Muscle layer of colon (tissue), 2 donors: ENCODE measurements around the gene MAOB.
"Not testable (repeated sequence)": the region's sequence is repeated elsewhere in the genome, so short reads cannot be mapped to it uniquely, and the experiment has no call there.

Experiments
- H3K27ac ChIP-seq: one replicate; pipeline ENCODE4 v1.7.0; 2013; ENCODE audit warnings: low read depth, mild to moderate bottlenecking, low read length, moderate library complexity
- H3K27me3 ChIP-seq, 2 donors: one replicate each; pipeline ENCODE4 v1.7.0; 2013; ENCODE audit warnings: low read length in 2 of 2, mild to moderate bottlenecking in 2 of 2; ENCODE audit not compliant: insufficient read depth in 2 of 2, control insufficient read depth in 1 of 2
- H3K36me3 ChIP-seq: one replicate; pipeline ENCODE4 v1.7.0; 2013; ENCODE audit warnings: mild to moderate bottlenecking, low read length; ENCODE audit not compliant: insufficient read depth
- H3K4me1 ChIP-seq: one replicate; pipeline ENCODE4 v1.7.0; 2013; ENCODE audit warnings: mild to moderate bottlenecking, low read length; ENCODE audit not compliant: insufficient read depth
- H3K4me3 ChIP-seq, 2 donors: one replicate each; pipeline ENCODE4 v1.7.0; 2013; ENCODE audit warnings: low read length in 2 of 2, low read depth in 1 of 2, mild to moderate bottlenecking in 1 of 2, moderate library complexity in 1 of 2
- H3K9ac ChIP-seq: one replicate; pipeline ENCODE4 v1.7.0; 2013; ENCODE audit warnings: low read length
- H3K9me3 ChIP-seq: one replicate; pipeline ENCODE4 v1.7.0; 2013; ENCODE audit warnings: mild to moderate bottlenecking, low read length
- donor health status: abdominal sarcoma.
- donor health status: Adenocarcinoma of cecum.

The MAOB gene

GRCh38 chrX:43728002-43728401, 154.2 kb downstream of the MAOB start:
- Histone ChIP-seq H3K27me3 (no peaks in the 10 kb centered on the region), H3K4me3 (no peak overlapping the region), H3K9ac (no peak overlapping the region), H3K27ac (no peak overlapping the region), H3K4me1 (no peaks in the 10 kb centered on the region), H3K9me3 (no peaks in the 10 kb centered on the region), H3K36me3 (no peaks in the 10 kb centered on the region)

GRCh38 chrX:43727254-43727653, 155.0 kb downstream of the MAOB start:
- H3K27me3 ChIP-seq, H3K4me3 ChIP-seq, H3K27ac ChIP-seq, H3K36me3 ChIP-seq, H3K9ac ChIP-seq, H3K4me1 ChIP-seq, H3K9me3 ChIP-seq: not testable (repeated sequence)

GRCh38 chrX:43725227-43725626, 157.0 kb downstream of the MAOB start:
- not testable (repeated sequence) for H3K27me3 ChIP-seq, H3K36me3 ChIP-seq, H3K9me3 ChIP-seq, H3K9ac ChIP-seq, H3K4me3 ChIP-seq, H3K27ac ChIP-seq, H3K4me1 ChIP-seq

- Histone ChIP-seq H3K36me3 (peaks cover 7% of the 10 kb centered on the region), H3K27ac (no peak overlapping the region), H3K4me3 (no peak overlapping the region), H3K27me3 (no peaks in the 10 kb centered on the region), H3K9me3 (no peaks in the 10 kb centered on the region), H3K4me1 (no peaks in the 10 kb centered on the region), H3K9ac (no peak overlapping the region)
Measured at GRCh38 chrX:43720961-43721360, 161.3 kb downstream of the MAOB start.

- H3K9me3 ChIP-seq, result no peaks in the 10 kb centered on the region
- H3K27me3 ChIP-seq, result no peaks in the 10 kb centered on the region
- H3K27ac ChIP-seq, result no peak overlapping the region
- H3K4me1 ChIP-seq, result no peaks in the 10 kb centered on the region
- no peak overlapping the region for H3K9ac ChIP-seq
- H3K36me3 ChIP-seq, result peaks cover 7% of the 10 kb centered on the region
- H3K4me3 ChIP-seq, result no peak overlapping the region
Measured at GRCh38 chrX:43720082-43720481, 162.2 kb downstream of the MAOB start.

- Histone ChIP-seq H3K27me3 (no peaks in the 10 kb centered on the region), H3K9me3 (no peaks in the 10 kb centered on the region), H3K9ac (no peak overlapping the region), H3K4me1 (no peaks in the 10 kb centered on the region), H3K36me3 (peaks cover 7% of the 10 kb centered on the region), H3K27ac (no peak overlapping the region), H3K4me3 (no peak overlapping the region)
Measured at GRCh38 chrX:43718956-43719355, 163.3 kb downstream of the MAOB start.

GRCh38 chrX:43718546-43718945, 163.7 kb downstream of the MAOB start:
- Histone ChIP-seq H3K4me1 (no peaks in the 10 kb centered on the region), H3K27me3 (no peaks in the 10 kb centered on the region)

GRCh38 chrX:43718081-43718480, 164.2 kb downstream of the MAOB start:
- Histone ChIP-seq H3K4me1 (no peaks in the 10 kb centered on the region), H3K9ac (no peak overlapping the region), H3K27ac (no peak overlapping the region), H3K27me3 (no peaks in the 10 kb centered on the region), H3K9me3 (no peaks in the 10 kb centered on the region), H3K4me3 (no peak overlapping the region), H3K36me3 (peaks cover 7% of the 10 kb centered on the region)

More at GRCh38 chrX:43718546-43718945, 163.7 kb downstream of the MAOB start:
- no peak overlapping the region for H3K4me3 ChIP-seq
- peaks cover 7% of the 10 kb centered on the region for H3K36me3 ChIP-seq
- H3K9me3 ChIP-seq, result no peaks in the 10 kb centered on the region
- H3K9ac ChIP-seq, result no peak overlapping the region
- H3K27ac ChIP-seq, result no peak overlapping the region

GRCh38 chrX:43717161-43717560, 165.1 kb downstream of the MAOB start:
- Histone ChIP-seq H3K27ac (no peak overlapping the region), H3K36me3 (peaks cover 7% of the 10 kb centered on the region), H3K4me3 (no peak overlapping the region), H3K4me1 (no peaks in the 10 kb centered on the region), H3K27me3 (no peaks in the 10 kb centered on the region), H3K9ac (no peak overlapping the region), H3K9me3 (no peaks in the 10 kb centered on the region)

- H3K4me1 ChIP-seq, result no peaks in the 10 kb centered on the region
- H3K4me3 ChIP-seq, result no peak overlapping the region
- H3K36me3 ChIP-seq, result peaks cover 7% of the 10 kb centered on the region
- no peak overlapping the region for H3K9ac ChIP-seq
- no peaks in the 10 kb centered on the region for H3K9me3 ChIP-seq
- H3K27ac ChIP-seq, result no peak overlapping the region
- no peaks in the 10 kb centered on the region for H3K27me3 ChIP-seq
Measured at GRCh38 chrX:43716696-43717095, 165.6 kb downstream of the MAOB start.
